OCI-LY1 (cell line): Measurements from ENCODE around the gene UNC80.

ENCODE experiments used
- CTCF ChIP-seq: fragments of 200-600 bp; sonication (generic), shearing (Covaris generic); IDR thresholded peaks from 2 replicates; pipeline ENCODE4 v1.5.1; 2017; ENCODE audit warnings: mild to moderate bottlenecking, antibody characterized with exemption, low read length, moderate library complexity, mixed read lengths
- EZH2 ChIP-seq: fragments of 200-600 bp; sonication (generic), shearing (Covaris generic); IDR thresholded peaks from 2 replicates; pipeline ENCODE4 v1.8.0; 2017; ENCODE audit warnings: borderline replicate concordance, mixed run types, mild to moderate bottlenecking, antibody characterized with exemption, low read length, moderate library complexity, mixed read lengths

- TF ChIP-seq CTCF (no peak), EZH2 (no peak)
Observed at GRCh38 chr2:209988010-209988409, 216.4 kb downstream of the UNC80 start.
